ENCODE measurements around the gene RAB20. TPM values are rescaled to one million over a fixed set of nuclear protein-coding genes. Genes with fewer than 3 reads are reported as not detected.

Gene RAB20
- total and polyA plus RNA-seq, 2 donors (not counting 1 experiment from before 2014, with no cell fraction given), result 2.4 to 4.6 TPM

DNA sequence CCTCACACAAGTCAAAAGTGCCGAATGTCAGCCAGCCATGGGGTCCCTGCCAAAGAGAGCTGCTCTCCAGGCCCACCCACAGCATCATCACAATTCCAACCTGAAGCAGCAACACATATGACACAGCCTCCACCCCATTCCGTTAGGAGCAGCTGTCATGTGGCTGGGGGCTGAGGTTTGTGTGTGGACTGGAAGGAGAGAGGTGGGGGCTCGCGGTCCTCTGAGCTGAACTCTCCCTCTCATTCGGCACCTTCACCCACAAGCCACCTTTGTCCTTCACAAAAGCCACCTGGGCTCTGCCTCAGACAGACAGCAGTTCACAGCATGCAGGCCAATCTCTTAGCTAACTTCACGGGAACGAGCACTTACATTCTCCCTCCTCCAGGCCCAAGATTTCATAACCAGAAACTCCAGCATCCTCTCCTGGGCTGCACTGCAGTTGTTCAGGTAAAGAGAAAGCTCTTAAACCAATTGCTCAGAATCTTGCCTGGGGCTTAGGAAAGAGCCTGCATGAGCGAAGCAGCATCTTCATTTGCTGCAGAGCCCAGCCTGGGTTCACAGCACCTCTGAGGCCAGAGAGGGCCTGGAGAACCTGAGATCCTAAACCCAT, 7.2 kb downstream of the RAB20 start:
- Histone ChIP-seq H3K9ac (ENCODE audit: low read length) (no peak overlapping the region), H2AFZ (ENCODE audit: insufficient read depth, low read depth, low read length, poor library complexity, severe bottlenecking) (no peak overlapping the region), H3K4me1 (ENCODE audit: control insufficient read depth in 2 of 2, insufficient read depth in 2 of 2, low read length in 2 of 2) (peaks cover 3 to 6% of the 10 kb centered on the region in 2 donors), H3K4me3 (ENCODE audit: control extremely low read depth in 1 of 5, extremely low read depth in 1 of 5, insufficient read depth in 1 of 5, low read depth in 2 of 5, low read length in 4 of 5) (no peak overlapping the region), H3K36me3 (replicated peaks in 1 of 2; ENCODE audit: control extremely low read depth in 1 of 2, control insufficient read depth in 1 of 2, extremely low read depth in 1 of 2, insufficient read depth in 2 of 2, low read length in 1 of 2) (no peaks in the 10 kb centered on the region), H3K4me2 (replicated peaks; ENCODE audit: low read depth, low read length, poor library complexity, severe bottlenecking) (no peak overlapping the region), H4K20me1 (ENCODE audit: control insufficient read depth, insufficient read depth, low read length, poor library complexity, severe bottlenecking) (no peaks in the 10 kb centered on the region), H3K27ac (ENCODE audit: low read length in 2 of 2) (no peak overlapping the region), H3K27me3 (replicated peaks in 1 of 4; ENCODE audit: control extremely low read depth in 1 of 4, control insufficient read depth in 3 of 4, insufficient read depth in 4 of 4, low read length in 3 of 4) (no peaks in the 10 kb centered on the region), H3K79me2 (ENCODE audit: control insufficient read depth, insufficient read depth, low read length) (peaks cover 3% of the 10 kb centered on the region), H3K9me3 (ENCODE audit: control extremely low read depth in 1 of 3, control insufficient read depth in 2 of 3, insufficient read depth in 1 of 3, low read length in 2 of 3) (peaks cover 0 to 13% (median 0%) of the 10 kb centered on the region in 3 donors)
- POLR2A ChIA-PET, result no interaction called here
- Mint-ChIP-seq H3K4me3 (no peak overlapping the region), H3K9me3 (ENCODE audit: insufficient read depth) (no peaks in the 10 kb centered on the region), H3K27ac (no peak overlapping the region), H3K27me3 (no peaks in the 10 kb centered on the region), H3K4me1 (peaks cover 18% of the 10 kb centered on the region)
- no peak for ATAC-seq (ENCODE audit: low read depth)
- intact Hi-C loops (cut with micrococcal nuclease), result no loop called here
- WGBS (ENCODE audit: insufficient coverage), result 98% methylated on average over 3 of the region's 8 CpGs
- CTCF ChIA-PET, result no interaction called here
- no peak for DNase-seq
- TF ChIP-seq, protein P1, sequence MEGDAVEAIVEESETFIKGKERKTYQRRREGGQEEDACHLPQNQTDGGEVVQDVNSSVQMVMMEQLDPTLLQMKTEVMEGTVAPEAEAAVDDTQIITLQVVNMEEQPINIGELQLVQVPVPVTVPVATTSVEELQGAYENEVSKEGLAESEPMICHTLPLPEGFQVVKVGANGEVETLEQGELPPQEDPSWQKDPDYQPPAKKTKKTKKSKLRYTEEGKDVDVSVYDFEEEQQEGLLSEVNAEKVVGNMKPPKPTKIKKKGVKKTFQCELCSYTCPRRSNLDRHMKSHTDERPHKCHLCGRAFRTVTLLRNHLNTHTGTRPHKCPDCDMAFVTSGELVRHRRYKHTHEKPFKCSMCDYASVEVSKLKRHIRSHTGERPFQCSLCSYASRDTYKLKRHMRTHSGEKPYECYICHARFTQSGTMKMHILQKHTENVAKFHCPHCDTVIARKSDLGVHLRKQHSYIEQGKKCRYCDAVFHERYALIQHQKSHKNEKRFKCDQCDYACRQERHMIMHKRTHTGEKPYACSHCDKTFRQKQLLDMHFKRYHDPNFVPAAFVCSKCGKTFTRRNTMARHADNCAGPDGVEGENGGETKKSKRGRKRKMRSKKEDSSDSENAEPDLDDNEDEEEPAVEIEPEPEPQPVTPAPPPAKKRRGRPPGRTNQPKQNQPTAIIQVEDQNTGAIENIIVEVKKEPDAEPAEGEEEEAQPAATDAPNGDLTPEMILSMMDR (IDR thresholded peaks at IDR 0.05), result no peak
- no peak for TF ChIP-seq EZH2 (IDR thresholded peaks at IDR 0.05; ENCODE audit: borderline replicate concordance, insufficient read depth, low read depth, low read length, poor library complexity, severe bottlenecking)

DNA sequence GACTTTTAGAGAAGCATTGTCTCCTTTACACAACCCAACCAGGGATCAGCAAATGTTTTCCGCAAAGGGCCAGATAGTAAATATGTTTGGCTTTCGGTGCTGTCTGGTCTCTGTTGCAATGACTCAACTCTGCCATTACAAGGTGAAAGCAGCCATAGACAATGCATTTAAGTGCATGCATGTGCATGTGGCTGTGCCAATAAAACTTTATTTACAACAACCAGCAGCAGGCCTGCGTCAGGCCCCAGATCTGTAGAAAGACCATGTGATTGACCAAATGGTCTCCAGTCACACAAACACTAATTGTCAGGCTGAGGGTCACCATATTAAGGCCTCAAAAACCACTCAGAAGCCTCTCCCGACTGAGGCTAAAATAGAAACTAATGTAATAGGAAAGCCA, 8.1 kb downstream of the RAB20 start:
- POLR2A ChIA-PET, result no interaction called here
- ATAC-seq (ENCODE audit: low read depth) (no peak), DNase-seq (no peak)
- Histone ChIP-seq H4K20me1 (ENCODE audit: control insufficient read depth, insufficient read depth, low read length, poor library complexity, severe bottlenecking) (no peaks in the 10 kb centered on the region), H3K27me3 (replicated peaks in 1 of 4; ENCODE audit: control extremely low read depth in 1 of 4, control insufficient read depth in 3 of 4, insufficient read depth in 4 of 4, low read length in 3 of 4) (no peaks in the 10 kb centered on the region), H3K4me3 (ENCODE audit: control extremely low read depth in 1 of 5, extremely low read depth in 1 of 5, insufficient read depth in 1 of 5, low read depth in 2 of 5, low read length in 4 of 5) (no peak overlapping the region), H3K4me2 (replicated peaks; ENCODE audit: low read depth, low read length, poor library complexity, severe bottlenecking) (no peak overlapping the region), H3K36me3 (replicated peaks in 1 of 2; ENCODE audit: control extremely low read depth in 1 of 2, control insufficient read depth in 1 of 2, extremely low read depth in 1 of 2, insufficient read depth in 2 of 2, low read length in 1 of 2) (no peaks in the 10 kb centered on the region), H3K79me2 (ENCODE audit: control insufficient read depth, insufficient read depth, low read length) (peaks cover 3% of the 10 kb centered on the region), H3K4me1 (ENCODE audit: control insufficient read depth in 2 of 2, insufficient read depth in 2 of 2, low read length in 2 of 2) (peaks cover 3 to 6% of the 10 kb centered on the region in 2 donors), H2AFZ (ENCODE audit: insufficient read depth, low read depth, low read length, poor library complexity, severe bottlenecking) (no peak overlapping the region), H3K9ac (ENCODE audit: low read length) (no peak overlapping the region), H3K9me3 (ENCODE audit: control extremely low read depth in 1 of 3, control insufficient read depth in 2 of 3, insufficient read depth in 1 of 3, low read length in 2 of 3) (peaks cover 0 to 13% (median 0%) of the 10 kb centered on the region in 3 donors), H3K27ac (ENCODE audit: low read length in 2 of 2) (no peak overlapping the region)
- TF ChIP-seq EZH2 (IDR thresholded peaks at IDR 0.05; ENCODE audit: borderline replicate concordance, insufficient read depth, low read depth, low read length, poor library complexity, severe bottlenecking), result no peak
- TF ChIP-seq, protein P1 (IDR thresholded peaks at IDR 0.05), result no peak
- Mint-ChIP-seq H3K4me3 (no peak overlapping the region), H3K4me1 (peaks cover 18% of the 10 kb centered on the region), H3K27ac (no peak overlapping the region), H3K27me3 (no peaks in the 10 kb centered on the region), H3K9me3 (ENCODE audit: insufficient read depth) (no peaks in the 10 kb centered on the region)
- intact Hi-C loops (cut with micrococcal nuclease), result no loop called here
- CTCF ChIA-PET, result no interaction called here
- 100% methylated on average over 3 of the region's 4 CpGs for WGBS (ENCODE audit: insufficient coverage)
